Measurements from ENCODE around the gene NUP205. TPM values are rescaled to one million over a fixed set of nuclear protein-coding genes. Genes with fewer than 3 reads are reported as not detected.
"Not testable (repeated sequence)": the region's sequence is repeated elsewhere in the genome, so short reads cannot be mapped to it uniquely, and the experiment has no call there.

Gene NUP205
- total RNA-seq, 1 donor from 2014 or later, result 53.2 TPM

- DNase-seq (ENCODE audit: low spot score), result no peak
Observed at GRCh38 chr7:135618510-135618909, 60.8 kb downstream of the NUP205 start.

- DNase-seq (ENCODE audit: low spot score), result no peak
Observed at GRCh38 chr7:135620447-135620846, 62.7 kb downstream of the NUP205 start.

- DNase-seq (ENCODE audit: low spot score), result peak; percentile 87
Observed at GRCh38 chr7:135620980-135621850, 63.5 kb downstream of the NUP205 start.

- DNase-seq (ENCODE audit: low spot score), result no peak
Observed at GRCh38 chr7:135634191-135634878, 76.6 kb downstream of the NUP205 start.

GRCh38 chr7:135639690-135640089 is 82.0 kb downstream of the NUP205 start:
- DNase-seq (ENCODE audit: low spot score), result not testable (repeated sequence)

- no peak for DNase-seq (ENCODE audit: low spot score)
Observed at GRCh38 chr7:135644154-135644553, 86.4 kb downstream of the NUP205 start.

- DNase-seq (ENCODE audit: low spot score), result peak; percentile 10
Observed at GRCh38 chr7:135644729-135645128, 87.0 kb downstream of the NUP205 start.

- peak; percentile 50 for DNase-seq (ENCODE audit: low spot score)
Observed at GRCh38 chr7:135645296-135645904, 87.7 kb downstream of the NUP205 start.

GRCh38 chr7:135647755-135648154 is 90.0 kb downstream of the NUP205 start:
- DNase-seq (ENCODE audit: low spot score), result no peak

- no peak for DNase-seq (ENCODE audit: low spot score)
Observed at GRCh38 chr7:135648235-135648634, 90.5 kb downstream of the NUP205 start.

GRCh38 chr7:135650831-135651573 is 93.3 kb downstream of the NUP205 start:
- peak; percentile 61 for DNase-seq (ENCODE audit: low spot score)

- DNase-seq (ENCODE audit: low spot score), result no peak
Observed at GRCh38 chr7:135653340-135654080, 95.8 kb downstream of the NUP205 start.

- DNase-seq (ENCODE audit: low spot score), result no peak
Observed at GRCh38 chr7:135658564-135658963, 100.8 kb downstream of the NUP205 start.

GRCh38 chr7:135659159-135659846 is 101.6 kb downstream of the NUP205 start:
- DNase-seq (ENCODE audit: low spot score), result peak; percentile 23

- no peak for DNase-seq (ENCODE audit: low spot score)
Observed at GRCh38 chr7:135661311-135662122, 103.8 kb downstream of the NUP205 start.

- no peak for DNase-seq (ENCODE audit: low spot score)
Observed at GRCh38 chr7:135662123-135662372, 104.3 kb downstream of the NUP205 start.

GRCh38 chr7:135662373-135663114 is 104.8 kb downstream of the NUP205 start, which contains the start of gene STMP1:
STMP1 (plus strand) TSS chr7:135662514.
- DNase-seq (ENCODE audit: low spot score), result peak; percentile 95

- DNase-seq (ENCODE audit: low spot score), result no peak
Observed at GRCh38 chr7:135664046-135664589, 106.4 kb downstream of the NUP205 start.

- no peak for DNase-seq (ENCODE audit: low spot score)
Observed at GRCh38 chr7:135665042-135665441, 107.3 kb downstream of the NUP205 start.

Measured in umbilical cord (tissue), 2 donors.